PC-9 (cell line): ENCODE data around the gene ARHGAP26. TPM values are rescaled to one million over a fixed set of nuclear protein-coding genes. Genes with fewer than 3 reads are reported as not detected.

Experiments
- BruUV-seq: library from RNA; stranded (reverse); fragments of 400-500 nt; replicated peaks from 2 replicates; lab custom pipeline; 2021; lab: Mats Ljungman, UMichigan
- CTCF ChIA-PET: fragments of 300-600 bp; sonication (Branson Sonifier 250); formaldehyde crosslinking; loops from one replicate; lab custom pipeline; 2022; ENCODE audit warnings: antibody characterized with exemption; lab: Charles Lee
- POLR2A ChIA-PET: fragments of 300-600 bp; sonication (Branson Sonifier 250); formaldehyde crosslinking; loops from one replicate; lab custom pipeline; 2022; ENCODE audit warnings: antibody characterized with exemption; ENCODE audit not compliant: unreplicated experiment; lab: Charles Lee
- DNase-seq, 2 experiments: peaks; one replicate each; pipeline versions ENCODE4 v3.0.0 to v3.0.0-alpha.2; 2015 to 2022; ENCODE audit warnings: mixed read lengths in 1 of 2
- H2AFZ ChIP-seq: fragments of 200-600 bp; sonication (generic); 2 replicates; pipeline ENCODE4 v1.8.1; 2017; ENCODE audit warnings: antibody characterized with exemption
- H3F3A ChIP-seq: fragments of 200-600 bp; sonication (generic); 2 replicates; pipeline ENCODE4 v1.8.1; 2017; ENCODE audit warnings: antibody characterized with exemption, mild to moderate bottlenecking, low read depth; ENCODE audit not compliant: insufficient read depth
- H3K27ac ChIP-seq: fragments of 200-600 bp; sonication (generic); 2 replicates; pipeline ENCODE4 v1.6.1; 2016; ENCODE audit warnings: mixed run types
- H3K27me3 ChIP-seq: fragments of 200-600 bp; sonication (generic); 2 replicates; pipeline ENCODE4 v1.6.1; 2016; ENCODE audit warnings: low read depth, mixed run types; ENCODE audit not compliant: insufficient read depth
- H3K36me3 ChIP-seq: fragments of 200-600 bp; sonication (generic); 2 replicates; pipeline ENCODE4 v1.6.1; 2016; ENCODE audit warnings: low read depth, mixed run types
- H3K4me1 ChIP-seq: fragments of 200-600 bp; sonication (generic); replicated peaks from 2 replicates; pipeline ENCODE4 v1.6.1; 2016; ENCODE audit warnings: mixed run types; ENCODE audit not compliant: insufficient read depth
- H3K4me2 ChIP-seq: fragments of 200-600 bp; sonication (generic); 2 replicates; pipeline ENCODE4 v1.6.1; 2017; ENCODE audit warnings: mixed run types
- H3K4me3 ChIP-seq: fragments of 200-600 bp; sonication (generic); 2 replicates; pipeline ENCODE4 v1.6.1; 2016; ENCODE audit warnings: mixed run types
- H3K79me2 ChIP-seq: fragments of 200-600 bp; sonication (generic); 2 replicates; pipeline ENCODE4 v1.6.1; 2017; ENCODE audit warnings: low read depth, mixed run types
- H3K9me2 ChIP-seq: fragments of 200-600 bp; sonication (generic); 2 replicates; pipeline ENCODE4 v1.8.1; 2017; ENCODE audit warnings: mild to moderate bottlenecking; ENCODE audit not compliant: insufficient read depth
- H3K9me3 ChIP-seq: fragments of 200-600 bp; sonication (generic); 2 replicates; pipeline ENCODE4 v1.8.1; 2016; ENCODE audit warnings: low read depth; ENCODE audit not compliant: insufficient read depth
- H4K20me1 ChIP-seq: fragments of 200-600 bp; sonication (generic); 2 replicates; pipeline ENCODE4 v1.8.1; 2017; ENCODE audit not compliant: insufficient read depth
- EZH2 ChIP-seq: fragments of 200-600 bp; sonication (generic); IDR thresholded peaks from 2 replicates; pipeline ENCODE4 v1.8.0; 2017; ENCODE audit warnings: antibody characterized with exemption, low read depth
- intact Hi-C: fragments of 100-400 bp; cut with micrococcal nuclease; formaldehyde crosslinking; loops from one replicate; pipeline ENCODE4 v1.10.0; 2022; ENCODE audit not compliant: unreplicated experiment
- total RNA-seq: library from RNA; stranded (reverse); gene quantifications from 2 replicates; pipeline ENCODE4 v1.2.3, GENCODE V29; 2021
- TF ChIP-seq, protein P1 (sequence below): fragments of 200-600 bp; sonication (generic); conservative IDR thresholded peaks from 2 replicates; pipeline ENCODE4 v1.6.1; 2017; ENCODE audit warnings: mixed run types, antibody characterized with exemption, mild to moderate bottlenecking, moderate library complexity

Gene ARHGAP26
- total RNA-seq, 1 experiment from 2014 or later = 29.7 TPM

DNA sequence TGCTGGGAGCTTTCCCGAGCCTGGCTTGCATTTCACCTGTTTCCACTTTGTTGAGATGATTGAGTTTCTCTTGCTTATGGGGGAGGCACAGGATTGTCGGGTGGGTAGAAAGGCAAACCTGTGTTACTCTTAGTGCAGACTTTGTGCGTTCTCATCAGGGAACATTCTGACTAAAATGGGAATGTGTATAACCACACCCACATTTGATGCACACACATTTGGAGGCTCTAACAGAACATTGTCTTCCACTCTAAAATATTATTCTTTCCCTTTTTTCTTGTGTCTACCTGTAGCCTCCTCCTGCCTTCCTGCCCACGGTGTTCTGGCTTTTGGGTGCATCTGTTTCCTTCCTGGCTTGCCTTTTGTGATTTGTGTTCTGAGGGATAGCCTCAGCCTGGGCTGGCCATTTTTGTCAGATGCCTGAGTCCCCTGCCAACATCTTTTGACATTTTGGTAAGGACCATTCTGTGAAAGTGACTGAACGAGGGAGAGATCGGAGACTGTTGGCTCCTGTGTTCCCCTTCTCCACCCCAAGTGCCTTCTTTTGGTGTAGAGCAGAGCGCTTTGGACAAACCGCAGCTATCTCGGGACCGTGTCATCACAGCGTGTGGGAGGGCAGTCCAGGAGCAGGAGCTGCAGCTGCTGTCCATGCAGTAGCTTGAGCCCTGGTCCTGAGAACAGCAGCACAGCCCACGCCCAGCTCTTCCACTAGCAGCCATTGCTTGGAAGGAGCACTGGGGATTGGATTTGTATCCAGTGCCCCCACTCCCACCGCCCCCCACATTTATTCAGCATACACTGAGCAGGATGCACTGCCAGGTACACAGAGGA lies 101.4 kb downstream of the ARHGAP26 start:
- peaks cover 19% of the 10 kb centered on the region for H3K79me2 ChIP-seq
- ChIA-PET CTCF (interaction anchor here (0.7 kb wide), 1 partner anchor 45 kb away, joined by 3 read pairs; no protein-coding TSS in a partner anchor), POLR2A (no interaction called here)
- peaks cover 31% of the 10 kb centered on the region for H3F3A ChIP-seq
- no TSS peak for BruUV-seq
- H3K4me2 ChIP-seq = peak overlapping the region; percentile 43; the same call in 1 of the 2 replicates
- no peak for TF ChIP-seq EZH2
- TF ChIP-seq, protein P1, sequence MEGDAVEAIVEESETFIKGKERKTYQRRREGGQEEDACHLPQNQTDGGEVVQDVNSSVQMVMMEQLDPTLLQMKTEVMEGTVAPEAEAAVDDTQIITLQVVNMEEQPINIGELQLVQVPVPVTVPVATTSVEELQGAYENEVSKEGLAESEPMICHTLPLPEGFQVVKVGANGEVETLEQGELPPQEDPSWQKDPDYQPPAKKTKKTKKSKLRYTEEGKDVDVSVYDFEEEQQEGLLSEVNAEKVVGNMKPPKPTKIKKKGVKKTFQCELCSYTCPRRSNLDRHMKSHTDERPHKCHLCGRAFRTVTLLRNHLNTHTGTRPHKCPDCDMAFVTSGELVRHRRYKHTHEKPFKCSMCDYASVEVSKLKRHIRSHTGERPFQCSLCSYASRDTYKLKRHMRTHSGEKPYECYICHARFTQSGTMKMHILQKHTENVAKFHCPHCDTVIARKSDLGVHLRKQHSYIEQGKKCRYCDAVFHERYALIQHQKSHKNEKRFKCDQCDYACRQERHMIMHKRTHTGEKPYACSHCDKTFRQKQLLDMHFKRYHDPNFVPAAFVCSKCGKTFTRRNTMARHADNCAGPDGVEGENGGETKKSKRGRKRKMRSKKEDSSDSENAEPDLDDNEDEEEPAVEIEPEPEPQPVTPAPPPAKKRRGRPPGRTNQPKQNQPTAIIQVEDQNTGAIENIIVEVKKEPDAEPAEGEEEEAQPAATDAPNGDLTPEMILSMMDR = no peak
- no peaks in the 10 kb centered on the region for H3K9me2 ChIP-seq
- H3K27ac ChIP-seq = peak overlapping the region; percentile 78
- H3K36me3 ChIP-seq = no peaks in the 10 kb centered on the region
- no peaks in the 10 kb centered on the region for H3K27me3 ChIP-seq
- H2AFZ ChIP-seq = no peak overlapping the region
- no peak for DNase-seq
- no peak overlapping the region for H3K4me3 ChIP-seq
- no peaks in the 10 kb centered on the region for H3K9me3 ChIP-seq
- peaks cover 57% of the 10 kb centered on the region for H3K4me1 ChIP-seq
- H4K20me1 ChIP-seq = no peaks in the 10 kb centered on the region
- intact Hi-C loops = loop anchor here (10.0 kb wide), 1 partner anchor 127 kb away; no protein-coding TSS in a partner anchor

DNA sequence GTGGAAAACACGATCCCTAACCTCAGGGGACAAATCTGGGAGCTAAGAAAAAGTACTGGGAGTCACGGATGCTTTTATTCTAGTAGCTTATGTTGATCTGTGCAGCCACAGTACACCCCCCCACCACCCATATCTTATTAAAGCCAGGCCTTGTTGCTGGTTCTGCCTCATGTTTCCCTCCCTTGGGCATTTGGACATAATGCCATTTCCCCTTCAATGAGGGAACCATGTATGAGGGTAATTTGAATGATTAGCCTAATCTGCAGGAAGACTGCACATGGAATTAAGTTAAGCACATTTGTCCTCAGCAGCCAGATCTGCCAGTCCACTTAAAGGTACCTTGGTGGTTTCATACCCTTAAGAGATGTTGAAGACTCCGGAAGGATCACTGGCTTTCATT lies 102.0 kb downstream of the ARHGAP26 start:
- Histone ChIP-seq H2AFZ (no peak overlapping the region), H3K9me3 (no peaks in the 10 kb centered on the region), H3K27me3 (no peaks in the 10 kb centered on the region), H3K79me2 (peaks cover 18% of the 10 kb centered on the region), H3K4me3 (no peak overlapping the region), H3K27ac (peak overlapping the region; percentile 78), H3K4me1 (peaks cover 51% of the 10 kb centered on the region), H3F3A (peaks cover 31% of the 10 kb centered on the region), H3K36me3 (no peaks in the 10 kb centered on the region), H4K20me1 (no peaks in the 10 kb centered on the region), H3K9me2 (no peaks in the 10 kb centered on the region), H3K4me2 (peak overlapping the region; percentile 43)
- TF ChIP-seq, protein P1 = no peak
- TF ChIP-seq EZH2 = no peak
- ChIA-PET CTCF (interaction anchor here (0.7 kb wide), 1 partner anchor 44 kb away, joined by 3 read pairs; no protein-coding TSS in a partner anchor), POLR2A (no interaction called here)
- no peak for DNase-seq
- intact Hi-C loops = loop anchor here (10.0 kb wide), 1 partner anchor 127 kb away; no protein-coding TSS in a partner anchor
- no TSS peak for BruUV-seq

DNA sequence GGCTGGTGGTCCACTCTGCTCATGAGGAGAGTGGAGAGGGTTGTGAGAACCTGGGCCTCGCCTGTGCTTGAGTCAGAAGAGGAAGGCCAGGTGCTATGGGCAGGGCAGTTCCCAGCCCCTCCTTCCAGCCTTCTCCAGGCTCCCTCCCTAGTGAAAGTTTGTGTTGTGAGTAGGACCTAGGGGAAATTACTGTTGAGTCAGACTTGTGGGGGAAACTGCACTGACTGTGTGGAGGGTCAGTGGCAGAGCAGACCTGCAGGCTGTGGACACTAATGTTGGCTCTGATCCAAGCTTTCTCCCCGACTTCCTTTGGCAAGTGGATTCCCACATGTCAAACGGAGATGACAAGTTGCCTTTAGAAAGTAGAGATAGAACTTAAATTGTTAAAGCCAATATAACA lies 102.6 kb downstream of the ARHGAP26 start:
- peaks cover 13% of the 10 kb centered on the region for H3K79me2 ChIP-seq
- CTCF ChIA-PET = interaction anchor here (0.6 kb wide), 1 partner anchor 154 kb away, joined by 8 read pairs; no protein-coding TSS in a partner anchor

More for the DNA sequence above, 102.6 kb downstream of the ARHGAP26 start:
- H3K4me1 ChIP-seq = peaks cover 48% of the 10 kb centered on the region
- no peak overlapping the region for H3K4me3 ChIP-seq
- no peaks in the 10 kb centered on the region for H4K20me1 ChIP-seq
- intact Hi-C loops = loop anchor here (10.0 kb wide), 1 partner anchor 128 kb away; no protein-coding TSS in a partner anchor
- POLR2A ChIA-PET = no interaction called here
- H2AFZ ChIP-seq = no peak overlapping the region
- H3K9me2 ChIP-seq = no peaks in the 10 kb centered on the region
- H3K27me3 ChIP-seq = no peaks in the 10 kb centered on the region
- no TSS peak for BruUV-seq
- peak overlapping the region; percentile 43 for H3K4me2 ChIP-seq
- TF ChIP-seq EZH2 = no peak
- TF ChIP-seq, protein P1 = no peak
- H3F3A ChIP-seq = peaks cover 31% of the 10 kb centered on the region
- peak overlapping the region; percentile 78 for H3K27ac ChIP-seq
- peak; percentile 54 to 88 for DNase-seq
- H3K9me3 ChIP-seq = no peaks in the 10 kb centered on the region
- no peaks in the 10 kb centered on the region for H3K36me3 ChIP-seq
